Activated CD4-positive, alpha-beta memory T cell treated with anti-CD3 and anti-CD28 coated beads, Interleukin-2, amount 10 ng/mL, durations not matched to agents 7 days and 5 days (primary cell): ENCODE results near the gene BNC2. TPM values are rescaled to one million over a fixed set of nuclear protein-coding genes. Genes with fewer than 3 reads are reported as not detected.

Source experiments
- CTCF ChIA-PET: fragments of 350-600 bp; sonication (Branson Sonifier 250); formaldehyde crosslinking; loops from one replicate; lab custom pipeline; 2021; ENCODE audit warnings: antibody characterized with exemption, inconsistent platforms; lab: Charles Lee
- POLR2A ChIA-PET: fragments of 350-600 bp; sonication (Branson Sonifier 250); formaldehyde crosslinking; loops from one replicate; lab custom pipeline; 2021; ENCODE audit warnings: antibody characterized with exemption; lab: Charles Lee
- DNase-seq: peaks from one replicate; pipeline ENCODE4 v3.0.0-alpha.2; 2020
- H3K27ac Mint-ChIP-seq: one replicate; pipeline ENCODE4 v1.8.0; 2021; ENCODE audit warnings: mild to moderate bottlenecking, mixed read lengths
- H3K27me3 Mint-ChIP-seq: one replicate; pipeline ENCODE4 v1.8.0; 2021; ENCODE audit warnings: mixed read lengths
- H3K36me3 Mint-ChIP-seq: one replicate; pipeline ENCODE4 v1.8.0; 2021; ENCODE audit warnings: low read depth, mixed read lengths
- H3K4me1 Mint-ChIP-seq: one replicate; pipeline ENCODE4 v1.8.0; 2021; ENCODE audit warnings: mixed read lengths
- H3K4me3 Mint-ChIP-seq: one replicate; pipeline ENCODE4 v1.8.0; 2021; ENCODE audit warnings: mild to moderate bottlenecking, mixed read lengths
- H3K9me3 Mint-ChIP-seq: one replicate; pipeline ENCODE4 v1.8.0; 2021; ENCODE audit warnings: mixed read lengths
- total RNA-seq, 2 experiments: library from RNA; stranded (reverse); gene quantifications; one replicate each; pipeline ENCODE4 v1.2.3, GENCODE V29; 2021

BNC2 gene
- total RNA-seq, 2 experiments from 2014 or later = not detected

DNA sequence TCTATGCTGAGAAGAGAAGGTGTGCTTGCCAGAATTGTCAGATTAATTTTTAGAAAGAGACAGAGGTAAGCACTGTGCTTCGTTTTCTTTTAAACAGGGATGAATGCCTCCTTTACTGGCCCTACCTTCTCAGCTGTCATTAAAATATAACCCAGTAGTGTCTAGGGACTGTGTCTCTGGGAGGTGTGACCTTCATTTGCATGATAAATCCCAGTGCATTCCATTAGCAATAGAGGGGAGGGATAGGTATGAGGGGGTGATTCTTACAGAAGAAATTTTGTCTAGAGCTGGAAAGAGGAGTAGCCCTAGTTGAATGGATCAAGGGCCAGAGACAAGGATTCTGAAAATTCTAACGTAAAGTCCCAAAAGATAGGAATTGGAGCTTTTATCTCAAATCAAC is 351.5 kb downstream of the BNC2 start:
- Mint-ChIP-seq H3K27me3 (no peaks in the 10 kb centered on the region), H3K36me3 (no peaks in the 10 kb centered on the region), H3K4me3 (no peak overlapping the region), H3K4me1 (no peaks in the 10 kb centered on the region), H3K27ac (no peak overlapping the region), H3K9me3 (peaks cover 10% of the 10 kb centered on the region)
- DNase-seq = no peak
- ChIA-PET CTCF (no interaction called here), POLR2A (no interaction called here)

DNA sequence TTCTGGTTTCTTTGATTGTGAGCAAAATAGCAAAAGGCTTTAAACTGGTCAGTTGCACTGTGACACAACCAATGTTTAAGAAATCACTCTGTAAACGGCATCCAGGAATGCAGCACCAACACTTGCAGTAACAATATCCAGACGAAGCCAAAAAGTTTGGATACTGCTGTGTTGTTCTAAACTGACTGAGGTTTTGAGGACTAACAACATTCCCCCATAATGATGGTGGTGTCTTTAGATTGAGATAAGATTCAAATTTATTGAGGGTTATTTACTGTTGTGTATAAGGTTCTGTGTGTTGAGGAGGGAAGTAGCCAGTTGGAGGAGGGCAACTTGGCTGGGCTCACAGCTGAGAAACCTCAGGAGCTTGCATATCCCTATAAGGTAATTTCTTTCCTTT is 353.6 kb downstream of the BNC2 start:
- CTCF ChIA-PET = no interaction called here
- Mint-ChIP-seq H3K9me3 (peaks cover 10% of the 10 kb centered on the region), H3K4me3 (no peak overlapping the region), H3K27me3 (no peaks in the 10 kb centered on the region), H3K36me3 (no peaks in the 10 kb centered on the region), H3K4me1 (no peaks in the 10 kb centered on the region), H3K27ac (no peak overlapping the region)
- POLR2A ChIA-PET = no interaction called here
- DNase-seq = no peak

DNA sequence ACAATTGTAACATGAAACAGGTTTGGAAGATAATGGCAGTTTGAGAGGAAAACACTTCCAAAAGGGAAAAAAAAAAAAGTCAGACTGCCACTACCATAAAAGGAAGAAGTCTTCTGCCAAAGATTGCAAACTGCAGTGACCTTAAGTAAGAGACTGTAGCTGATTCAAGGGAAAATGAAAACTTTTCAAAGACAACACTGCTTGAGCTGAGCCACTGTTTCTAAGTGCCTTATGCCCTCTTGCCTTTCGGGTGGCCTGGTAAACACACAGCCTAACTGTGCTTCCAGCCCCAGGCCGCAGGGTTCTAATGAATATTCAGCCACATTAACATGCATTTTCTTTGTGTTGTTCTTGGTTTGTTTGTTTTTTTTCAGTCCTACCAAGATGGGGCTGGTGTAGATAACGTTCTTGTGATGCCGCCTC is 354.6 kb downstream of the BNC2 start:
- Mint-ChIP-seq H3K27me3 (no peaks in the 10 kb centered on the region), H3K4me1 (no peaks in the 10 kb centered on the region), H3K9me3 (peaks cover 7% of the 10 kb centered on the region), H3K36me3 (no peaks in the 10 kb centered on the region), H3K4me3 (no peak overlapping the region), H3K27ac (no peak overlapping the region)
- ChIA-PET POLR2A (no interaction called here), CTCF (no interaction called here)
- DNase-seq = no peak

DNA sequence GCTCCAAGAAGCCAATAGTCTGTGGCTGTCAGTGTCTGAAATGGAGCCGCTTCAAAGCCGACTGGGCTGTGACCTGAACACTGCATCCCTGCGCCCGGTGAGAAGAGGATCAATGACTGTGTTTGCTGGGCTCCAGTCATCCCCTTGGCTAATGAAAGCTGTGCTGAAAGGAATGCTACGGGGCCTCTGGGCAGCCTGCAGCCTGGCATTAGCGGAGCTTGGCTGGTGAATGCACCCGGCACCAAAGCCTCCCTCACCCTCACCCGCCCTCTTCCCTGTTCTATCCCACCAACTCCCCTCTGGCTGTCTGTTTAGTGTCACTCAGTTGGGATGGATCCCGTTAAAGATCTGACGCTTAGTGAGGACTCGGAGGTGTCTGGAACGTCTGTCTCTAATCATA is 355.3 kb downstream of the BNC2 start:
- no peak for DNase-seq
- CTCF ChIA-PET = no interaction called here
- POLR2A ChIA-PET = no interaction called here
- Mint-ChIP-seq H3K27ac (no peak overlapping the region), H3K27me3 (no peaks in the 10 kb centered on the region), H3K9me3 (peaks cover 11% of the 10 kb centered on the region), H3K4me1 (no peaks in the 10 kb centered on the region), H3K4me3 (no peak overlapping the region), H3K36me3 (no peaks in the 10 kb centered on the region)

DNA sequence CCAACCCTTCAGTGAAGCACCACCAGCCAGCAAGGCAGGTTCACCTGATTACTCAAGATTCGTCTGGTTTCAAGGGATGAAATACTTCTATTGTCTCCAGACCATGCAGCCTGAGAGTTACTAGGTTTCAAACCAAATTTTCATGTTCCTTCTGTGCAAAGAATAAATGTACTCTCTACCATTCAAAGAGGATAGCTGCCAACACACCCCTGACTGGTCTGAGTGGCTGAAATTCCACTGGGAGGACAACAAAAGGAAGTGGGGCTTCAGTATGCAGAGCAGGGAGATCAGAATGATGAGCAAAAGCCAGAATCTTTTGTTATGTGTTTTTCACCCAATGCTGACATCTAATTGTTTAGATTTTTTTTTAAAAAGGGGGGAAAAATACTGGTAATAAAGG is 356.3 kb downstream of the BNC2 start:
- Mint-ChIP-seq H3K4me3 (no peak overlapping the region), H3K27me3 (no peaks in the 10 kb centered on the region), H3K27ac (no peak overlapping the region), H3K9me3 (peaks cover 7% of the 10 kb centered on the region), H3K36me3 (no peaks in the 10 kb centered on the region), H3K4me1 (no peaks in the 10 kb centered on the region)
- CTCF ChIA-PET = no interaction called here
- POLR2A ChIA-PET = no interaction called here
- no peak for DNase-seq

DNA sequence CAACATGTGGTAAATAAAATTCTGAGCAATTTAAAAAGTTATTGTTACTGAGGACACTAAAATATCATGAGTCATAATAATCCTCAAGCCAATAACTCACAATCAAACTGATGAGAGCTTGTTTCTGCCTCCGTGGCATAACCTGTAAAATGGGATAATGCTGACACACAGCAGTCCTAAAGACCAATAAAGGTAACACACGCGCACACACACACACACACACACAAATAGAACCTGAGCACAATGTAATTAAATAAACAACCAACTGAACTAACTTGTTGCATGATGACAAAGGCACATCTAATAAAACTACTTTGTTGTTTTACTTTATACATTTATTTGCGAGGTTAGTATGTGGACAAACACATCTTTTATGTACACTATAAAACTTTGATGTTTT is 358.2 kb downstream of the BNC2 start:
- no peaks in the 10 kb centered on the region for H3K36me3 Mint-ChIP-seq
- peaks cover 10% of the 10 kb centered on the region for H3K9me3 Mint-ChIP-seq
- CTCF ChIA-PET = no interaction called here
- H3K27me3 Mint-ChIP-seq = no peaks in the 10 kb centered on the region
- no peaks in the 10 kb centered on the region for H3K4me1 Mint-ChIP-seq
- DNase-seq = no peak
- POLR2A ChIA-PET = no interaction called here
- no peak overlapping the region for H3K4me3 Mint-ChIP-seq
- no peak overlapping the region for H3K27ac Mint-ChIP-seq

DNA sequence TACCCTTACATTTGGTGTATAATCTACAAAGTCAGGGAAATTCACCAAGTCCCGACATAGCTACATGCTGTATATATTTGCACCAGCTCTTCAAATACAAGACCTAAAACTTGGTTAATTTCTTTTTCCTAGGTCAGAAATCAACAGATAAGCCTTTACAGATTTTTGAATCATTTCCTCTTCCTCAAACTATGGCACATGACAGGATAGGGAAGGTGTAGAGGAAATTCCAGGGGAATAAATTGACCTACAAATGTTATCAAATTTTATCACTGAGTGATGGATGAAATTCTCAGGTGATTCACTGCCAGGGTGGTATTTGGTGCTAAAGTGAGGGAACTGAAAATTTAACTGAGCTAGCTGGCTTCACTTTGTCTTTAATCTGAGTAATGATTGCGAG is 360.0 kb downstream of the BNC2 start:
- DNase-seq = no peak
- Mint-ChIP-seq H3K27ac (no peak overlapping the region), H3K4me3 (no peak overlapping the region), H3K4me1 (no peaks in the 10 kb centered on the region), H3K27me3 (no peaks in the 10 kb centered on the region), H3K9me3 (peaks cover 10% of the 10 kb centered on the region), H3K36me3 (no peaks in the 10 kb centered on the region)
- CTCF ChIA-PET = no interaction called here
- POLR2A ChIA-PET = no interaction called here

DNA sequence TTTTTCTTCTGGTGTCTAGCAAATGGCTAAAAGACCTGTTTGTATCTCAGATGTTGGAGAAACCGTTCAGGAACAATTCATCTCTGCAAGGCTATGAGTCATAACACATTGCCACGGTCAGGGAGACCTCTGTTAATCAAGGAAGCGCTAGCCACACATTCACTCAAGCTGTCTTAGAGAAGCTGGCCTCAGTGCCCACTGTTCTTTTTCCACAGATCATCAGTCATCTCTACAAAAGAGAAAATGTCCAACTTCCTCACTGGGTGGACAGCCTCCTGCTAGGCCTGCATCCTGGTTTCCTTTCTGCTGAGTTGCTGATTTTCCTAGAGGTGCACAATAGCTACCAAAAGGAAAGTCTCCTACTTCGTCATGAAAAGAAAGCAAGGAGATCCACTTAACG is 360.5 kb downstream of the BNC2 start:
- Mint-ChIP-seq H3K4me3 (no peak overlapping the region), H3K4me1 (no peaks in the 10 kb centered on the region), H3K27ac (no peak overlapping the region), H3K36me3 (no peaks in the 10 kb centered on the region), H3K27me3 (no peaks in the 10 kb centered on the region), H3K9me3 (peaks cover 10% of the 10 kb centered on the region)
- POLR2A ChIA-PET = no interaction called here
- no peak for DNase-seq
- CTCF ChIA-PET = no interaction called here

DNA sequence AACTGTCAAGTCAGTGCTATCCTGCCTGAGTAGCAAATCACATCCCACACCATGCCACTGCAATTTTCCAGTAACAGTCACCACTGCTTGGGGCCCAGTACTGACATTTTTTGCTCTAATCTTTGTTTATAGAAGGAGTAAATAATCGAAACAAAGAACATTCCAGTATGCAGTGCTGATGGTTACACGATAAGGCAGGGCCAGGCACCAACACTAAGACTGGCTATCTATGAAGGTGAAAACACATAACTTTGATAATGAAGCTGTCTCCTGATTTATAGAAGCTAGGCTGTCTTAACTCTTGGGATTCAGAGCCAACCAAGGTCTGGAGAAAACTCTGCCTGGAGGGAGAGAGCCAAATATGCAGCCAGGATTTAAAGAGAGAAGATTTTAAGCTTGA is 365.3 kb downstream of the BNC2 start:
- CTCF ChIA-PET = no interaction called here

DNA sequence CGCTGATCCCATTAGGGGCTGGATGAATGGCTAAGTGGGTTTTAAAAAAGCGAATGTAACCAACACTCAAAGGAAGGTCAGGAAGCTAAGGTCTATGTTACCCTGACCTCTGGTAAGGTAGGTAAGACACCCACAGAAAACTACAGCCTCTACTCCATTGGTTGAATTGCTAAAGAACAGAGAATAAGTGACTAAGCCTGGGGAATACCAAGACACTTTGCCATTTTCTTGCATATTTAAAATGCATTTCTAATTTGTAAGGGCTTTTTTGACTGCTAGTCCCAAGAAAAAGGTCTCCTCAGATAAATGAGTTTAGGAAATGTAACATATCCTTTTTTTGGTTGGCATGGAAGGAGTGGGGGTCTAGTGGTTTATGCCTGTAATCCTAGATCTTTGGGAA is 368.7 kb downstream of the BNC2 start:
- no peak overlapping the region for H3K4me3 Mint-ChIP-seq
- no peak for DNase-seq
- no peaks in the 10 kb centered on the region for H3K4me1 Mint-ChIP-seq
- ChIA-PET POLR2A (no interaction called here), CTCF (no interaction called here)
- peaks cover 5% of the 10 kb centered on the region for H3K9me3 Mint-ChIP-seq
- H3K36me3 Mint-ChIP-seq = no peaks in the 10 kb centered on the region
- no peak overlapping the region for H3K27ac Mint-ChIP-seq
- no peaks in the 10 kb centered on the region for H3K27me3 Mint-ChIP-seq

More for the DNA sequence above, 365.3 kb downstream of the BNC2 start:
- POLR2A ChIA-PET = no interaction called here
- H3K27me3 Mint-ChIP-seq = no peaks in the 10 kb centered on the region
- H3K36me3 Mint-ChIP-seq = no peaks in the 10 kb centered on the region
- no peak overlapping the region for H3K4me3 Mint-ChIP-seq
- H3K9me3 Mint-ChIP-seq = peaks cover 6% of the 10 kb centered on the region
- no peaks in the 10 kb centered on the region for H3K4me1 Mint-ChIP-seq
- no peak for DNase-seq
- no peak overlapping the region for H3K27ac Mint-ChIP-seq

DNA sequence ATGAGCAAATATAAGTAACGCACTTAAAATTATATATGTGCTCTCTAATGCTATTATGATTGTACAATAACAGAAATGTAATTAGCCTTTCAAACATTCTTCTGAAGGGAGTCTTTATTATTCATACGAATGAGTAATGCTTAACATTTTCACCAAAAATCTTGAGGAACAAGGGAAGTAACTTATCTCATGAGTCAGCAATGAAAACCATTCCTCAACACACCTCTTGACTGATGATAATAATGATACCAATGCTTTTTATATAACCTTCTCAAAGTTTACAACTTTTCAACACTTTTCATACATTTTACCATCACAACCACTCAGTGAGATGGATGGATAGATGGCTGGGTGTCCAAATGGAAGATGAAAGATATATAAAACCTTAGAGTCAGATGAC is 369.3 kb downstream of the BNC2 start:
- no peaks in the 10 kb centered on the region for H3K27me3 Mint-ChIP-seq
- no peak overlapping the region for H3K27ac Mint-ChIP-seq
- ChIA-PET POLR2A (no interaction called here), CTCF (no interaction called here)
- H3K9me3 Mint-ChIP-seq = peaks cover 5% of the 10 kb centered on the region
- H3K4me3 Mint-ChIP-seq = no peak overlapping the region
- no peak for DNase-seq
- H3K4me1 Mint-ChIP-seq = no peaks in the 10 kb centered on the region
- no peaks in the 10 kb centered on the region for H3K36me3 Mint-ChIP-seq

DNA sequence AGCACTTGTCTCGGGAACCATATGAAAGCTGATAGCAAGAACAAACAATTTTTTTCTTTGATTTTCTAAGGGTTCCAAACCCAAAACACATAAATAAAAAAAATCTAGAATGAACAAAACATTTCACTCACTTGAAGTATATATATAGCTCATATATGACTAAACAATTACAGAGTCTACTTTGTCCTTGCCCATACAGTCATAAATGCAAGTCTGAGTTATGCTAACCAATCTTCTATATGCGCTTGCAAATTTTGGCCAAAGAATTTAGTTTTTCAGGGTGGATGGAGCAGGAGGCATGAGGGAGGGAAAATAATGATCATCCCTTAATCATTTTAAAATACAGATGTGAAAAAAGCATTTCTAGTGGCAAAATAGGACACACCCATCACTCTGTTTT is 370.1 kb downstream of the BNC2 start:
- Mint-ChIP-seq H3K27ac (no peak overlapping the region), H3K27me3 (no peaks in the 10 kb centered on the region), H3K36me3 (no peaks in the 10 kb centered on the region), H3K9me3 (peaks cover 5% of the 10 kb centered on the region), H3K4me1 (no peaks in the 10 kb centered on the region), H3K4me3 (no peak overlapping the region)
- DNase-seq = no peak
- ChIA-PET CTCF (no interaction called here), POLR2A (no interaction called here)

DNA sequence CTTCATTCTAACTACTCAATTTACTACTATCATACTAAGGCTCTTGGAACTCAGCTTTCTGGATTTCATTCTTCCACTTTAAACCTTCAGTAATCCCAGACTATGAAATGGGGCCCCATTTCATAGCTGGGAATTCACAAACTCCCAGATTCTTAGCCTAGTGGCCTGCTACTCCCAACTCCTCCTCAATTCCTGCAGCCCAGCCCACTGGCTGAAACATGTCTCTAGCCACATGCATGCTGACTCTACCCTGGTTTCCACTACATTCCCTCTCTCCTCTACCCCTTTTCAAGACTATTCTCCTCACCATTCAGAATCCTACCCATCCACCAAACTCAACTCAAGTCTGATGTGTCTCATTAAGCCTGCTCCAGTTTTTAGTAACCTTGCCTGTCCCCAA is 370.6 kb downstream of the BNC2 start:
- Mint-ChIP-seq H3K4me1 (no peaks in the 10 kb centered on the region), H3K27me3 (no peaks in the 10 kb centered on the region), H3K4me3 (no peak overlapping the region), H3K27ac (no peak overlapping the region), H3K36me3 (no peaks in the 10 kb centered on the region), H3K9me3 (peaks cover 5% of the 10 kb centered on the region)
- ChIA-PET POLR2A (no interaction called here), CTCF (no interaction called here)
- DNase-seq = no peak

DNA sequence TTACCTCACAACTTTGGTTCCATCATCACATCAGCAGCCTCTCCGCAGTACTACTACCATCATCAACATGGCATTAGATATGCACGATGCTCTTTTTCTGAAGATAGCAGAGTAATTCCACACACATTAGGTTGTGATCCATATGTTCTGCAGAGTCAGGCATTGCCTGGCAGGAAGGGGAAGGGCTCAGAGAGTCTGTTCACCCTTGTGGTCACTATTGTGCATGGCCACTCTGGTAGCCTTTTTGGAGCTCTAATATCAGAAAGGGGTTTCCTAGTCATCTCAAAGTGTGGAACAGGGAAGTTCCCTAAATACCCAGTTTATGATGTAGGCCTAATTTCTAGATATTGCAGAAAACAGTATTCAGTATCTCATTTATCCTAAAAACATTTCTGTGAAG is 373.6 kb downstream of the BNC2 start:
- ChIA-PET CTCF (no interaction called here), POLR2A (no interaction called here)

DNA sequence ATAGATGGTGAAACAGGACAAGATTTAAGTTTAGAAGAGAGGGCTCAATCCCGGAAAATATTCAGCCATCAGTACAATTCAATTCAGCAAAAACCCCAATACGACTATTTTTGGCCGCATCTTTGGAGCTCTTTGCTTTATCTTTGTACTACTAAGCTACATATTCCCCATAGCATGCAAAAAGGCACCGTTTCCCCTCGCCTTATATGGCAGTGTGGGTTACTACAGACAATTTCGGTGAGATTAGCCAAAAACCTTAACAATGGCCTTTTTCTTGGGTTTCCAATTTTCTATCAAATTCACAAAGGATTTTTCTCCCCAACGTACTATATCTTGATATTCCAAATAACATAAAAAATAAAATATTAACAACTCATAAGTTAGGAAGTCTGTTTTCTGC is 382.6 kb downstream of the BNC2 start:
- Mint-ChIP-seq H3K36me3 (no peaks in the 10 kb centered on the region), H3K27ac (no peak overlapping the region), H3K9me3 (no peaks in the 10 kb centered on the region), H3K4me3 (no peak overlapping the region), H3K27me3 (no peaks in the 10 kb centered on the region), H3K4me1 (no peaks in the 10 kb centered on the region)
- POLR2A ChIA-PET = no interaction called here
- CTCF ChIA-PET = no interaction called here
- DNase-seq = no peak

More for the DNA sequence above, 373.6 kb downstream of the BNC2 start:
- Mint-ChIP-seq H3K36me3 (no peaks in the 10 kb centered on the region), H3K27ac (no peak overlapping the region), H3K4me1 (no peaks in the 10 kb centered on the region), H3K27me3 (no peaks in the 10 kb centered on the region), H3K9me3 (peaks cover 8% of the 10 kb centered on the region), H3K4me3 (no peak overlapping the region)
- no peak for DNase-seq
